OCI-LY1 (cell line): ENCODE results near the gene DYRK1A.

Experiments used
- CTCF ChIP-seq: fragments of 200-600 bp; sonication (generic), shearing (Covaris generic); IDR thresholded peaks from 2 replicates; pipeline ENCODE4 v1.5.1; 2017; ENCODE audit warnings: mild to moderate bottlenecking, antibody characterized with exemption, low read length, moderate library complexity, mixed read lengths
- EZH2 ChIP-seq: fragments of 200-600 bp; sonication (generic), shearing (Covaris generic); IDR thresholded peaks from 2 replicates; pipeline ENCODE4 v1.8.0; 2017; ENCODE audit warnings: borderline replicate concordance, mixed run types, mild to moderate bottlenecking, antibody characterized with exemption, low read length, moderate library complexity, mixed read lengths

GRCh38 chr21:37505963-37506362, 139.4 kb downstream of the DYRK1A start:
- no peak for TF ChIP-seq CTCF
- TF ChIP-seq EZH2 = no peak
